Keratinocyte (primary cell): ENCODE results near the gene NPAP1. TPM values are rescaled to one million over a fixed set of nuclear protein-coding genes. Genes with fewer than 3 reads are reported as not detected.
"Not testable (repeated sequence)": the region's sequence is repeated elsewhere in the genome, so short reads cannot be mapped to it uniquely, and the experiment has no call there.

ENCODE experiments used
- DNase-seq: peaks from one replicate; pipeline ENCODE4 v3.0.0-alpha.2; 2011; ENCODE audit warnings: low read depth, missing footprints, low spot score
- FAIRE-seq: peaks from 2 replicates; lab custom pipeline; 2011; peaks lifted over from hg19 to GRCh38; lab: Jason Lieb, UNC
- H2AFZ ChIP-seq: 2 replicates; pipeline ENCODE4 v1.6.0; 2012; ENCODE audit warnings: low read length, control low read depth, inconsistent platforms; ENCODE audit not compliant: control insufficient read depth
- H3K27ac ChIP-seq: 2 replicates; pipeline ENCODE4 v1.5.1; 2011; ENCODE audit warnings: low read length; ENCODE audit not compliant: control insufficient read depth, insufficient read depth
- H3K27me3 ChIP-seq: 3 replicates; pipeline ENCODE4 v1.6.0; 2011; ENCODE audit warnings: low read length; ENCODE audit not compliant: control insufficient read depth, insufficient read depth; ENCODE audit errors: extremely low read depth
- H3K36me3 ChIP-seq, 2 experiments: 2 replicates in 1 of 2; 3 replicates in 1 of 2; pipeline ENCODE4 v1.5.1; 2011; ENCODE audit warnings: low read length in 2 of 2, mild to moderate bottlenecking in 1 of 2; ENCODE audit not compliant: control insufficient read depth in 2 of 2, insufficient read depth in 2 of 2; ENCODE audit errors: extremely low read depth in 1 of 2
- H3K4me1 ChIP-seq: 3 replicates; pipeline ENCODE4 v1.5.1; 2011; ENCODE audit warnings: low read length; ENCODE audit not compliant: control insufficient read depth, insufficient read depth; ENCODE audit errors: extremely low read depth
- H3K4me2 ChIP-seq: 3 replicates; pipeline ENCODE4 v1.6.0; 2011; ENCODE audit warnings: low read depth, low read length; ENCODE audit not compliant: control insufficient read depth, insufficient read depth; ENCODE audit errors: extremely low read depth
- H3K4me3 ChIP-seq, 3 experiments: fragments of 200-600 bp in 1 of 3; sonication (generic) in 1 of 3; 2 replicates in 2 of 3; 3 replicates in 1 of 3; pipeline ENCODE4 v1.5.1; 2011 to 2016; ENCODE audit warnings: low read length in 3 of 3, mild to moderate bottlenecking in 3 of 3, control low read depth in 2 of 3, inconsistent platforms in 1 of 3, low read depth in 1 of 3, mixed read lengths in 1 of 3, mixed run types in 1 of 3, moderate library complexity in 1 of 3; ENCODE audit not compliant: control insufficient read depth in 2 of 3, insufficient read depth in 2 of 3; ENCODE audit errors: extremely low read depth in 1 of 3
- H3K79me2 ChIP-seq: 2 replicates; pipeline ENCODE4 v1.6.0; 2012; ENCODE audit warnings: low read length; ENCODE audit not compliant: control insufficient read depth, insufficient read depth
- H3K9ac ChIP-seq: 3 replicates; pipeline ENCODE4 v1.6.0; 2011; ENCODE audit warnings: low read length; ENCODE audit not compliant: control insufficient read depth, insufficient read depth; ENCODE audit errors: extremely low read depth
- H3K9me1 ChIP-seq: 3 replicates; pipeline ENCODE4 v1.6.0; 2011; ENCODE audit warnings: low read length; ENCODE audit not compliant: control insufficient read depth, insufficient read depth; ENCODE audit errors: extremely low read depth
- H3K9me3 ChIP-seq: 2 replicates; pipeline ENCODE4 v1.5.1; 2012; ENCODE audit warnings: low read depth, low read length; ENCODE audit not compliant: control insufficient read depth
- H4K20me1 ChIP-seq: 3 replicates; pipeline ENCODE4 v1.6.0; 2011; ENCODE audit warnings: low read length; ENCODE audit not compliant: control insufficient read depth, insufficient read depth; ENCODE audit errors: extremely low read depth
- EZH2 ChIP-seq: IDR thresholded peaks from one replicate; pipeline ENCODE4 v1.6.1; 2012; ENCODE audit warnings: inconsistent platforms, mild to moderate bottlenecking, low read length, moderate library complexity
- dilution Hi-C: fragments of 300-500 bp; cut with MboI; formaldehyde crosslinking; loops from one replicate; pipeline ENCODE4 v1.7.0; 2020; ENCODE audit warnings: low sequenced_read_pairs; ENCODE audit not compliant: extremely low pct_ligation_motif_present
- polyA plus RNA-seq, 5 experiments: library from polyadenylated mRNA; depleted of rRNA in 3 of 5; stranded (reverse) in 3 of 5; stranded (forward) in 1 of 5; unstranded in 1 of 5; fragments of >200 nt; gene quantifications; 1 replicate in 1 of 5; 2 replicates in 3 of 5; 3 replicates in 1 of 5; pipeline versions ENCODE4 v1.2.1 to v1.2.3, GENCODE V29; 2011 to 2012; ENCODE audit warnings: missing spikeins in 2 of 5, low read depth in 1 of 5, low replicate concordance in 1 of 5
- TF ChIP-seq, protein P1 (sequence below), 3 experiments: IDR thresholded peaks in 1 of 3; conservative IDR thresholded peaks in 1 of 3; optimal IDR thresholded peaks in 1 of 3; 2 replicates in 2 of 3; 3 replicates in 1 of 3; pipeline versions ENCODE3 to v1.5.1; 2011; ENCODE audit warnings: low read length in 3 of 3, mild to moderate bottlenecking in 3 of 3, moderate library complexity in 2 of 3, control low read depth in 1 of 3, inconsistent platforms in 1 of 3; ENCODE audit not compliant: insufficient read depth in 2 of 3; ENCODE audit errors: extremely low read depth in 1 of 3

The NPAP1 gene
- polyA plus RNA-seq, 1 donor (not counting 4 experiments of a cell fraction or from before 2014, with no cell fraction given), result not detected

DNA sequence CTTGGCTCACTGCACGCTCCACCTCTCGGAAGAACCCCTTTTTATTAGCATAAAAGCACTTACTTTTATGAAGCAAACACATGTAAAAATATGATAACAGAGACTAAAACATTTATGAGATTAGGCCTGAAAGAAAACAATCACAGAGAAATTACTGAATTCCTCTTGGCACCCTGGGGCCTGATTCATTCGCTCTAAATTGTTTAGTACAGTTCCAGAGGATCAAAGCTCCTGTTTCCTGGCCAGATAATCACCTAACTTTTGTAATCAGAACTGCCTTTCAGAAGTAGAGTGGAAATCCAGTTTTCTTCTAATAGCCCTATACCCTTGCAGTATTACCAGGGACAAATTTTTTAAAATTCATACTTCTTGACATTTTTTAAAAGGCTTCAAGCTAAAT, 6.4 kb downstream of the NPAP1 start:
- FAIRE-seq, result no peak
- no peaks in the 10 kb centered on the region for H3K27me3 ChIP-seq
- no peak overlapping the region for H3K9ac ChIP-seq
- no peaks in the 10 kb centered on the region for H4K20me1 ChIP-seq
- no peaks in the 10 kb centered on the region for H3K79me2 ChIP-seq
- no peak for TF ChIP-seq EZH2
- TF ChIP-seq, protein P1, sequence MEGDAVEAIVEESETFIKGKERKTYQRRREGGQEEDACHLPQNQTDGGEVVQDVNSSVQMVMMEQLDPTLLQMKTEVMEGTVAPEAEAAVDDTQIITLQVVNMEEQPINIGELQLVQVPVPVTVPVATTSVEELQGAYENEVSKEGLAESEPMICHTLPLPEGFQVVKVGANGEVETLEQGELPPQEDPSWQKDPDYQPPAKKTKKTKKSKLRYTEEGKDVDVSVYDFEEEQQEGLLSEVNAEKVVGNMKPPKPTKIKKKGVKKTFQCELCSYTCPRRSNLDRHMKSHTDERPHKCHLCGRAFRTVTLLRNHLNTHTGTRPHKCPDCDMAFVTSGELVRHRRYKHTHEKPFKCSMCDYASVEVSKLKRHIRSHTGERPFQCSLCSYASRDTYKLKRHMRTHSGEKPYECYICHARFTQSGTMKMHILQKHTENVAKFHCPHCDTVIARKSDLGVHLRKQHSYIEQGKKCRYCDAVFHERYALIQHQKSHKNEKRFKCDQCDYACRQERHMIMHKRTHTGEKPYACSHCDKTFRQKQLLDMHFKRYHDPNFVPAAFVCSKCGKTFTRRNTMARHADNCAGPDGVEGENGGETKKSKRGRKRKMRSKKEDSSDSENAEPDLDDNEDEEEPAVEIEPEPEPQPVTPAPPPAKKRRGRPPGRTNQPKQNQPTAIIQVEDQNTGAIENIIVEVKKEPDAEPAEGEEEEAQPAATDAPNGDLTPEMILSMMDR (optimal IDR thresholded peaks at IDR 0.05 in 1 of 3, IDR thresholded peaks at IDR 0.05 in 1 of 3, conservative IDR thresholded peaks at IDR 0.05 in 1 of 3; ENCODE audit: extremely low read depth in 1 of 3, insufficient read depth in 2 of 3, low read length in 3 of 3), result no peak
- H3K4me1 ChIP-seq, result no peaks in the 10 kb centered on the region
- no peak overlapping the region for H3K4me3 ChIP-seq
- no peak for DNase-seq
- no peak overlapping the region for H2AFZ ChIP-seq
- H3K27ac ChIP-seq, result no peak overlapping the region
- no peaks in the 10 kb centered on the region for H3K36me3 ChIP-seq
- H3K4me2 ChIP-seq, result no peak overlapping the region
- H3K9me1 ChIP-seq, result no peaks in the 10 kb centered on the region
- H3K9me3 ChIP-seq, result peaks cover 2% of the 10 kb centered on the region
- dilution Hi-C loops, result no loop called here

DNA sequence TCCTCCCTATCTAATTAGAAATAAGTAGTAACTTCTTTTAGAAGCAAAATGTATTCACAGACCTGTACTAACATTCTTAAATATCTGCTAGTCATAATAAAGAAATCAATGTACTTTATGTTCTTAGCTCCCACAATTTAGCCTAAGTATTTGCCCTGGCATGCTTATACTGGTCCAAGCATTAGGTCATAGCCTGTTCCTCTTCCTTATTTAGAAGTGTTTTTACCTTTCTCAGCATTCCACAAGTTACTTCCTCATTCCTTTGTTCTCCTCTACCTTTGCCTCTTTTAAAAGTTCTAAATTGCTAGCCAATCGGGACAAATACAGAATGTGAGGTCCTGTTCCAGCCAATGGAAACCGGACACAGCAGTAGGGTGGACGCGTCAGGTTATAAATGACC, 7.3 kb downstream of the NPAP1 start:
- H3K79me2 ChIP-seq, H3K27ac ChIP-seq, H3K9me1 ChIP-seq, H3K36me3 ChIP-seq, H3K9ac ChIP-seq, DNase-seq, H3K27me3 ChIP-seq, H3K4me1 ChIP-seq, dilution Hi-C loops, H3K4me2 ChIP-seq, FAIRE-seq, H4K20me1 ChIP-seq, H3K4me3 ChIP-seq, H3K9me3 ChIP-seq, H2AFZ ChIP-seq: not testable (repeated sequence)

DNA sequence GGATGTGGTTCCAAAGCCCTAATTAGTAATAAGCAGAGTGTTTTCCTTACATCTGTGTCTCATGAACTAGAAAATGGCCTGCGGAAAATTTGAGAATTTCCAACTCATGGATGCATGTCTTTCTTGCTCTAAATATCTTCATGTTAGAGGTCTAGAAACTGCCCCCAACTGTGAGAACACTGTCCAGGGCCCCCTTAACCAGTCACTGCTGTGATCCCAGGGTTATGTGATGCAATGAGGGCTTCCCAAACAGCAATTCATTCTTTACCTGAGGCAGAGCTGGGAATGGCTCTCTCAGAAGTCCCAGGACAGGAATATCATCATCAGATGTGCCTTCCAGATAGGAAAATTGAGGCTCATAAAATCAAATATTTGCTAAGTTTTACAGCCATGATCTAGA, 8.2 kb downstream of the NPAP1 start:
- FAIRE-seq, result no peak
- Histone ChIP-seq H3K9me3 (peaks cover 2% of the 10 kb centered on the region), H3K9me1 (no peaks in the 10 kb centered on the region), H2AFZ (no peak overlapping the region), H3K9ac (no peak overlapping the region), H3K4me1 (no peaks in the 10 kb centered on the region), H3K4me2 (no peak overlapping the region), H3K27ac (no peak overlapping the region), H3K79me2 (no peaks in the 10 kb centered on the region), H3K27me3 (no peaks in the 10 kb centered on the region), H3K36me3 (no peaks in the 10 kb centered on the region), H4K20me1 (no peaks in the 10 kb centered on the region), H3K4me3 (no peak overlapping the region)
- TF ChIP-seq EZH2, result no peak
- TF ChIP-seq, protein P1 (optimal IDR thresholded peaks at IDR 0.05 in 1 of 3, IDR thresholded peaks at IDR 0.05 in 1 of 3, conservative IDR thresholded peaks at IDR 0.05 in 1 of 3; ENCODE audit: extremely low read depth in 1 of 3, insufficient read depth in 2 of 3, low read length in 3 of 3), result no peak
- DNase-seq, result no peak
- dilution Hi-C loops, result no loop called here
